Measurements from ENCODE around the gene OXSR1.
"Not testable (repeated sequence)": the region's sequence is repeated elsewhere in the genome, so short reads cannot be mapped to it uniquely, and the experiment has no call there.

The OXSR1 gene

DNA sequence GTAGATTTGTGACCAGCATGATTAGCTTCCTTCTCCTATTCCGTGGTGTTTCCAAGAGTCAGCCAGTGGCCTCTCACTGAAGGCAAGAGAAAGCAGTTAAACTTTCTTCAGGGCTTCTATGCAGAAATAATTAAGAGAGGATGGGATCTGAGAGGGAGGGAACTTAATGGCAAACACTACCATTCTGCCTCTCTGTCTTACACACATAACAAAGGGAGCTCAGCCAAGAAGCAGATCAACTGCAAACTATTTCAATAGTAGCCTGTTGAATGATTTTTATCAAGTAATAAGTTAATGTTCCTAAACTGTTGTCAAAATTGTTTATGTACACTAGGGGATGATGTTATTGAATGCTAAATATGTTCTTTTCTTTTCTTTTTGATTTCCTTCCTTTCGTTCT, 11.8 kb downstream of the OXSR1 start:
- DNase-seq (ENCODE audit: low read depth, low spot score): no peak

DNA sequence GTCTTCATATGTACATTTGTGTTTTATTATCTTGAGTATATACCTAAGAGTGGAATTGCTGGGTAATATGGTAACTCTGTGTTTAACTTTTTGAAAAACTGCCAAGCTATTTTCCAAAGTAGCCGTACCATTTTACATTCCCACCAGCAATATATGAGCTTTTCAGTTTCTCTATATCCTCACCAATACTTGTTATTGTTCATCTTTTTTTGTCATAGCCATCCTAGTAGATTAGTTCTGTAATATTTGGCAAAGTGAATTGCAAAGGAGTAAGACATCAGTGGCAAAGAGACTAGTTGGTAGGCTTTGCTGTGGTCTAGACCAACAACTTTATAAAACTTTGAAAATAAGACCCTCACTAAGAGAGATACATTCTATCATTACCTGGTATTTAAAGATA, 21.4 kb downstream of the OXSR1 start:
- H3K4me3 ChIP-seq: no peak overlapping the region
- H3K9ac ChIP-seq (ENCODE audit: insufficient read length): no peak overlapping the region
- no peaks in the 10 kb centered on the region for H3K9me3 ChIP-seq (ENCODE audit: low read depth, low read length)
- H3K27ac ChIP-seq: no peak overlapping the region
- H3K36me3 ChIP-seq (ENCODE audit: insufficient read depth, low read length): peaks cover 20% of the 10 kb centered on the region
- TF ChIP-seq FOXP2 (optimal IDR thresholded peaks at IDR 0.05; ENCODE audit: control extremely low read depth, extremely low read length, insufficient read depth) (no peak), POLR2AphosphoS5 (IDR thresholded peaks at IDR 0.05; ENCODE audit: borderline replicate concordance, low read depth, low read length) (no peak), EZH2 (IDR thresholded peaks at IDR 0.05) (no peak)
- DNase-seq (ENCODE audit: low read depth, low spot score): no peak

More for the DNA sequence above, 11.8 kb downstream of the OXSR1 start:
- no peaks in the 10 kb centered on the region for H3K9me3 ChIP-seq (ENCODE audit: low read depth, low read length)
- no peak overlapping the region for H3K9ac ChIP-seq (ENCODE audit: insufficient read length)
- H3K27ac ChIP-seq: no peak overlapping the region
- TF ChIP-seq FOXP2 (optimal IDR thresholded peaks at IDR 0.05; ENCODE audit: control extremely low read depth, extremely low read length, insufficient read depth) (no peak), EZH2 (IDR thresholded peaks at IDR 0.05) (no peak), POLR2AphosphoS5 (IDR thresholded peaks at IDR 0.05; ENCODE audit: borderline replicate concordance, low read depth, low read length) (no peak)
- H3K4me3 ChIP-seq: no peak overlapping the region
- H3K36me3 ChIP-seq (ENCODE audit: insufficient read depth, low read length): no peaks in the 10 kb centered on the region

DNA sequence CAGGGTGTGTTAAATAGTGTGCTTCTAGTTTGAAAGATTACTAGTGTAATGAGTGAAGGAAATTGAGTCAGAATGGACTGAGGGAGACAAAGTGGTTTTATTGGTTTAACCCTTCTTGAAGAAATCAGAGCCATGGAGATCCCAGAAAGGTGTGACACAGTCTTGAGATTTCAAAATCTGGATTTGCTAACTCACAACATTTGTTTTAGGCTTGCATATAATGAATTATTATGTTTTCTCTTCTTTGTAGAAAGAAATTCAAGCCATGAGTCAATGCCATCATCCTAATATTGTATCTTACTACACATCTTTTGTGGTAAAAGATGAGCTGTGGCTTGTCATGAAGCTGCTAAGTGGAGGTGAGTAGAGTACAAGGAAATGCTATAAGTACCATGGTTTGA, 25.1 kb downstream of the OXSR1 start:
- Histone ChIP-seq H3K36me3 (ENCODE audit: insufficient read depth, low read length) (peaks cover 13% of the 10 kb centered on the region; the same call in 1 of the 2 replicates), H3K27ac (no peak overlapping the region; the same call in 1 of the 2 replicates), H3K9me3 (ENCODE audit: low read depth, low read length) (no peaks in the 10 kb centered on the region), H3K4me3 (no peak overlapping the region), H3K9ac (ENCODE audit: insufficient read length) (no peak overlapping the region)
- no peak for DNase-seq (ENCODE audit: low read depth, low spot score)
- TF ChIP-seq EZH2 (IDR thresholded peaks at IDR 0.05) (no peak), POLR2AphosphoS5 (IDR thresholded peaks at IDR 0.05; ENCODE audit: borderline replicate concordance, low read depth, low read length) (no peak), FOXP2 (optimal IDR thresholded peaks at IDR 0.05; ENCODE audit: control extremely low read depth, extremely low read length, insufficient read depth) (no peak)

- not testable (repeated sequence) for H3K9ac ChIP-seq (ENCODE audit: insufficient read length); H3K4me3 ChIP-seq; H3K27ac ChIP-seq; DNase-seq (ENCODE audit: low read depth, low spot score); H3K36me3 ChIP-seq (ENCODE audit: insufficient read depth, low read length); H3K9me3 ChIP-seq (ENCODE audit: low read depth, low read length)
These were observed 37.6 kb downstream of the OXSR1 start for GRCh38 chr3:38202931-38203330.

DNA sequence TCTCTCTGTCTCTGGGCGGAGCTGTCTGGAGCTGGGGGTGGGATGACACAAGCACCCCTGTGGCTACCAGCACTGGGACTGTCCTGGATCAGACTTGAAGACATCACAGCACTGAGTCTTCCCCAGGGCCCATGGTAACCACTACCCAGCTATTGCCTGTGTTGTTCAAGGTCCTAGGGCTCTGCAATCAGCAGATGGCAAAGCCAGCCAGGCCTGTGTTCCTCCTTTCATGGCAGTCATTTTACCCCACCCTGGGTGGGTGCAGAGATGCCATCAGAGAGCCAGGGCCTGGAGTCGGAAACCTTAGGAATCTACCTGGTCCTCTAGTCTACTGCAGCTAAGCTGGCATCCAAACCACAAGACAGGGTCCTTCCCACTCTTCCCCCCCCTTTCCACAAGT, 38.4 kb downstream of the OXSR1 start:
- DNase-seq (ENCODE audit: low read depth, low spot score): no peak
- TF ChIP-seq FOXP2 (optimal IDR thresholded peaks at IDR 0.05; ENCODE audit: control extremely low read depth, extremely low read length, insufficient read depth) (no peak), POLR2AphosphoS5 (IDR thresholded peaks at IDR 0.05; ENCODE audit: borderline replicate concordance, low read depth, low read length) (no peak), EZH2 (IDR thresholded peaks at IDR 0.05) (no peak)
- Histone ChIP-seq H3K9ac (ENCODE audit: insufficient read length) (no peak overlapping the region), H3K27ac (no peak overlapping the region), H3K9me3 (ENCODE audit: low read depth, low read length) (no peaks in the 10 kb centered on the region), H3K36me3 (ENCODE audit: insufficient read depth, low read length) (peaks cover 6% of the 10 kb centered on the region), H3K4me3 (no peak overlapping the region)

DNA sequence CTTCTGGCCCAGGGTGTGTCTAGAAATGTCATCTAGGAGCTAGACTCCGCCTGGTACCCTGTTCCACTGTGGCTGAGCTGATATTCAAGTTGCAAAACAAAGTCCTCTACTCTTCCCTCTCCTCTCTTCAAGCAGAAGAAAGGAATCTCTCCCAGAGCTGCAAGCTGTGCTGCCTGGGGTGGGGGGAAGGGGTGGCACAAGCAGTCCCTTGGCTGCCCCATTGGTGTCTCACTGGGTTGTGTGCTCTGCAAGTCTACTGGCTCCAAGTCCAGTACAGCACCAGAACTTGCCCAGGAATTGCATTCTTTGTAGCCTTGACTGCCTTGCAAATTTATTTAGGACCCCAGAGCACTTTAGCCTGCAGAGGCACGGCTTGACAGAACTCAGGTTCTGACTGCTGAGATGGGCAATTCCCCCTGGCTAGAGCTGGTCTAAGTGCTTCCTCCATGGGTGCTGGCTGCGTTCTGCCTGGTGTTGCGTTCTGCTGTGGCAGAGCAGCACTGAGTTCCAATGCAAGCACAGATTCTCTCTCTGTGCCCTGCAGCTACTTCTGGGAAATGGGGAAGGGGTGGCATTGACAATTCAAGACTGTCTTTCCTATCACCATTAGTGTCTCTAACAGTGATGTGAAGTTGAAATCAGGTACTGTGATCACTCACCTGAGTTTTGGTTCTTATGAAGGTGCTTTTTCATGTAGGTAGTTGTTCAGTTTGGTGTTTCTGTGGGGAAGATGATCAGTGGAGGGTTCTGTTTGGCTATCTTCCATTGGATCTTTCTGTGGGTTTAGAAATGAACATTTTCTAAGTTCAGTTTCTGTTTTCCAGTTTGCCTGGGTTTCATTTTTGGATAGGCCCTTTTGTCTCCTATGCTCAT, 39.5 kb downstream of the OXSR1 start:
- TF ChIP-seq EZH2 (IDR thresholded peaks at IDR 0.05) (no peak), POLR2AphosphoS5 (IDR thresholded peaks at IDR 0.05; ENCODE audit: borderline replicate concordance, low read depth, low read length) (no peak), FOXP2 (optimal IDR thresholded peaks at IDR 0.05; ENCODE audit: control extremely low read depth, extremely low read length, insufficient read depth) (no peak)
- H3K36me3 ChIP-seq (ENCODE audit: insufficient read depth, low read length): peaks cover under 1% of the 10 kb centered on the region; the same call in 1 of the 2 replicates
- H3K9me3 ChIP-seq (ENCODE audit: low read depth, low read length): no peaks in the 10 kb centered on the region
- H3K4me3 ChIP-seq: no peak overlapping the region
- no peak overlapping the region for H3K27ac ChIP-seq
- H3K9ac ChIP-seq (ENCODE audit: insufficient read length): no peak overlapping the region
- no peak for DNase-seq (ENCODE audit: low read depth, low spot score)

GRCh38 chr3:38205472-38205805, 40.1 kb downstream of the OXSR1 start:
- no peaks in the 10 kb centered on the region for H3K36me3 ChIP-seq (ENCODE audit: insufficient read depth, low read length)
- DNase-seq (ENCODE audit: low read depth, low spot score): no peak
- H3K9me3 ChIP-seq (ENCODE audit: low read depth, low read length): no peaks in the 10 kb centered on the region
- no peak overlapping the region for H3K9ac ChIP-seq (ENCODE audit: insufficient read length)
- no peak overlapping the region for H3K4me3 ChIP-seq
- TF ChIP-seq EZH2 (IDR thresholded peaks at IDR 0.05) (no peak), POLR2AphosphoS5 (IDR thresholded peaks at IDR 0.05; ENCODE audit: borderline replicate concordance, low read depth, low read length) (no peak), FOXP2 (optimal IDR thresholded peaks at IDR 0.05; ENCODE audit: control extremely low read depth, extremely low read length, insufficient read depth) (no peak)
- no peak overlapping the region for H3K27ac ChIP-seq

GRCh38 chr3:38207254-38208003, 42.1 kb downstream of the OXSR1 start:
- H3K9ac ChIP-seq (ENCODE audit: insufficient read length): no peak overlapping the region
- TF ChIP-seq POLR2AphosphoS5 (IDR thresholded peaks at IDR 0.05; ENCODE audit: borderline replicate concordance, low read depth, low read length): no peak
- TF ChIP-seq EZH2 (IDR thresholded peaks at IDR 0.05): no peak
- TF ChIP-seq FOXP2 (optimal IDR thresholded peaks at IDR 0.05; ENCODE audit: control extremely low read depth, extremely low read length, insufficient read depth): no peak
- H3K27ac ChIP-seq: no peak overlapping the region
- H3K9me3 ChIP-seq (ENCODE audit: low read depth, low read length): no peaks in the 10 kb centered on the region
- no peak overlapping the region for H3K4me3 ChIP-seq
- DNase-seq (ENCODE audit: low read depth, low spot score): no peak
- H3K36me3 ChIP-seq (ENCODE audit: insufficient read depth, low read length): no peaks in the 10 kb centered on the region

All from SK-N-MC (cell line).